Stimulated activated CD4-positive, alpha-beta T cell treated with anti-CD3 and anti-CD28 coated beads, Interleukin-12 subunit alpha, Interleukin-12 subunit beta, amount 100 ng/mL, for 48 hours (primary cell): ENCODE results near the gene ZNF436.
A peak's percentile ranks its signal among the peaks of the same experiment; 100 is the strongest.

ENCODE experiments used
- DNase-seq, 3 donors: peaks; one replicate each; pipeline ENCODE4 v3.0.0-alpha.2; 2020; ENCODE audit warnings: low read depth in 2 of 3, low spot score in 1 of 3

The ZNF436 gene

GRCh38 chr1:23367451-23367790, 2.2 kb downstream of the ZNF436 start:
- DNase-seq, result no peak

GRCh38 chr1:23366598-23366997, 3.0 kb downstream of the ZNF436 start:
- DNase-seq, result no peak

GRCh38 chr1:23366146-23366545, 3.5 kb downstream of the ZNF436 start:
- no peak for DNase-seq

GRCh38 chr1:23362218-23362713, 7.4 kb downstream of the ZNF436 start:
- no peak for DNase-seq

- no peak for DNase-seq
Observed at GRCh38 chr1:23358310-23358875, 11.2 kb downstream of the ZNF436 start.

- DNase-seq, result no peak
Observed at GRCh38 chr1:23357138-23357908, 12.3 kb downstream of the ZNF436 start.

GRCh38 chr1:23356471-23357137, 13.0 kb downstream of the ZNF436 start:
- no peak for DNase-seq

GRCh38 chr1:23354245-23354644, 15.4 kb downstream of the ZNF436 start:
- DNase-seq, result no peak

- DNase-seq, result no peak
Observed at GRCh38 chr1:23352096-23352695, 17.4 kb downstream of the ZNF436 start.

GRCh38 chr1:23345920-23346319, 23.7 kb downstream of the ZNF436 start:
- DNase-seq, result no peak

GRCh38 chr1:23344987-23345472, 24.6 kb downstream of the ZNF436 start:
- no peak for DNase-seq

GRCh38 chr1:23344111-23344986, 25.3 kb downstream of the ZNF436 start, which contains the start of gene HNRNPR:
HNRNPR (minus strand) TSS chr1:23344284; CDS start chr1:23341008, 3,276 bp downstream.
- peak; percentile 99 to 100 (median 100) for DNase-seq

GRCh38 chr1:23343221-23344110, 26.2 kb downstream of the ZNF436 start:
- DNase-seq, result peak; percentile 49 to 54 (median 51)

- no peak for DNase-seq
Observed at GRCh38 chr1:23341931-23342692, 27.5 kb downstream of the ZNF436 start.

GRCh38 chr1:23339632-23340031, 30.0 kb downstream of the ZNF436 start:
- DNase-seq, result no peak

GRCh38 chr1:23337869-23338268, 31.8 kb downstream of the ZNF436 start:
- no peak for DNase-seq

GRCh38 chr1:23331713-23332112, 37.9 kb downstream of the ZNF436 start:
- no peak for DNase-seq

GRCh38 chr1:23330846-23331245, 38.8 kb downstream of the ZNF436 start:
- DNase-seq, result no peak

- DNase-seq, result no peak
Observed at GRCh38 chr1:23325393-23325792, 44.2 kb downstream of the ZNF436 start.
